GM03348 (cell line): ENCODE data around the gene PAEP.
A peak's percentile ranks its signal among the peaks of the same experiment; 100 is the strongest.
"Not testable (repeated sequence)": the region's sequence is repeated elsewhere in the genome, so short reads cannot be mapped to it uniquely, and the experiment has no call there.

Source experiments
- DNase-seq: peaks from one replicate; pipeline ENCODE4 v3.0.0; 2012; ENCODE audit warnings: low spot score

PAEP gene

DNA sequence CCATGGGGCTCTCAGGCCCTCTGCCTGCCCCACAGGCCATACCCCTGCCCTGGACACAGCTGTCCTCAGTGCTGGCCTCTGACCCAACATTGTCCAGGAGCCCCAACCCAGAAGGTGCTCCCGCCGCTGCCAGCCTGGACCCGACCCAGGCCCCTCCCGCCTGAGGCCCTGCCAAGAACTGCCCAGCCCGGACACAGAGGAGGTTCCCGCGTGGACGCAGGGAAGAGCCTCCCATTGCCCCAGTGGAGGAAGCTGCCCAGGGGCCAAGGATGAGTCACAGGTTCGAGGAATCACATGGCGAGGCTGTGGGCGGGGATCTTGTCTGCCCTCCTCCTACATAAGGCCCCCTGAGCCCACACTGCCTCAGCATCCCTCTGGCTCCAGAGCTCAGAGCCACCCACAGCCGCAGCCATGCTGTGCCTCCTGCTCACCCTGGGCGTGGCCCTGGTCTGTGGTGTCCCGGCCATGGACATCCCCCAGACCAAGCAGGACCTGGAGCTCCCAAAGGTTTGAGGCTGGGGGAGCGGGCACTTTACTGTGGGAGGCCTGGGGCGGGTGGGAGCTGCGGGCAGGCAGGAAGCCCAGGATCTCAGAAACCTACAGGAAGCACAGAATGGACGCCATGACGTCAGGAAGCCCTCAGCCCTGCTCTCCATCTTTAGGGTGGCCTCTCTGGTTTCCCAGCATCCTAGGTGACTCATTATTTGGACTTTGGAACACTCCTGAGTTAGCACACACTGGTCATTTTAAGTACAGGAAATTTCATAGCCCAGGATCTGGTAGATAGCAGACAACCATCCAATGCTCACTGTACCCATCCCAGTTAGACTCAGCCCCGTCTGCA is at the start of gene PAEP:
TSS of gene PAEP (plus strand) at position 366 of the 844 bp plus-strand sequence.
- DNase-seq = no peak

DNA sequence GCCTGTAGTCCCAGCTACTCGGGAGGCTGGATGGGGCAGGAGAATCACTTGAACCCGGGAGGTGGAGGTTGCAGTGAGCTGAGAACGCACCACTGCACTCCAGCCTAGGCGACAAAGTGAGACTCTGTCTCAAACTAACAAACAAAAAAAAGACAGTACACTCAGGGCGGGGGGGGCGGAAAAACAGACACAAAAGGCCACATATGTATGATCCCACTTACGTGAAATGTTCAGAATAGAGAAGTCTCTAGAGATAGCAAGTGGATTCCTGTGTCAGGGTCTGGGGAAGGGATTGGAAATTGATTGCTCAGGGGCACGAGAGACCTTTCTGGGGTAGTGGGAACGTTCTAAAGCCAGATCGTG is 49.3 kb upstream of the PAEP start:
- DNase-seq = no peak

DNA sequence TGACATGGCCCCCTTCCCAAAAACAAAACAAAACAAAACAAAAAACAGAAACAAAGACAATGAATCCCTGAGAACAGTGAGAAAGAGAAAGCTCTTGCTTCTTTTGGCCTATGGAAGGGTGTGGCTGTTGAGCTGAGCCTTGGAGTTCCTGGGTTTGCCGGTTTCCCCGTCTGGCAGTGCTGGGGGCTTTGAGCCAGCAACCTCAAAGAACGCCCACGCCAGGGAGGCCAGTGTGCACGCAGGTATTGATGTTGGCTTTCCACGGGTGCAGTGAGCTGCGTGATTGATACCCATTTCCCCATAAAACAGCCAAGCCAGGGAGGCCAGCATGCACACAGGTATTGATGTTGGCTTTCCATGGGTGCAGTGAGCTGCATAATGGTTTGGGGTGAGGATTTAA is 48.7 kb upstream of the PAEP start:
- no peak for DNase-seq

DNA sequence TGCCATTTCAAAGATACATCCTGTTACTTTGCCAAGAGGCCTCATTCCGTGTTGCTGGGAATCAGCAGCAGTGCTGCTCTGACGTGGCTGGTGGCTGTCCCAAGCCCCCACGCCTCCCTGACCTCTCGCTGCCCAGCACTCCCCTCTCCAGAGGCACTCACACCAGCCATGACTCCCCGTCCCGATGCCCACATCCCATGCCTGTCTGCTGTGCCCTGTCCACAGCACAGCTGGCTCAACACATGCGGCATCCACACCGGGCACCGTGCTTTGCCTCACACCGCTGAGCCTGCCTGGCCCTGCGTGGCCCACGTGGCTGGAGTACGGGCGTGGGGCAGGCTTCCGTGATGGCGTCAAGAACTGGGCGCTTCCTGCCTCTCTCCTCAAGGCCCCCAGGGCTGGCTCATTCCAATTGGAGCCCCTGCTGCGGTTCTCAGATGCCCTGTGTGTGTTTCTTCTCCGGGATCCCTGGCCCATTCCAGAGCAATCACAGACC is 48.2 kb upstream of the PAEP start:
- DNase-seq = no peak

- DNase-seq = not testable (repeated sequence)
Measured at GRCh38 chr9:135513906-135514305, 47.6 kb upstream of the PAEP start.

DNA sequence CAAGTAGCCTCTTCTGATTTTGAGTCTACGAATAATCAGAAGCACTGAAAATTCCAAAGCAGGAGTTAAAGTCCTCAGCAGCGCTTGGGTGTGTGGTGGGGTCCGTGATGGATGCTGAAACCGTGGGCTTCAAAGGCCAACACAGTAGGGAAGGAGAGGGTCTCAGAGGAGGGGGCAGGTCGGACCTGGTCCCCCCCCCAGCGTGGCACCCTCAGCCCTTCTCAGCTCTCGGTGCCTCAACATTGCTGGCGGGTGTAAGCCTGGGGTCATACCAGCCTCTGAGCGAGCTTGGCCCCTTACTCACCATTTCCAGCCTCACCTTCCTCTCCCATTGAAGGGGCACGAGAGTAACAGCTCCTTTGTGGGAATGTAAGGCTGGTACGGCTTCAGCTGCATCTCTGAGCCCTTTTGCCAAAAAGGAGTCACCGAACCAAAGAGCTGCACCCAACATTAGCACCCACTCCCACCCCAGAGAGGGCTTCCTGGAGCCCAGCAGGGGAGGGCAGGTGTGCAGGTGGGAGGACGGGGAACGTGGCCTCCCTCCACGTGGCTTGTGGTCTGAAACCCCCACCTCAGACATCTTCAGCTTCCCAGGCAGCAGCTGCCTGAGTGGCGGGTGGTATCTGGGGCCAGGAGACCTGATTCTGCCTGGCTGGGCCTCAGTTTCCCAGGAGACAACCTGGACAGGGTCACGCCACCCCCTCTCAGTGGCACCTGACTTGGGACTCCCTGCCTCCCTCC is 47.0 kb upstream of the PAEP start:
- no peak for DNase-seq

DNA sequence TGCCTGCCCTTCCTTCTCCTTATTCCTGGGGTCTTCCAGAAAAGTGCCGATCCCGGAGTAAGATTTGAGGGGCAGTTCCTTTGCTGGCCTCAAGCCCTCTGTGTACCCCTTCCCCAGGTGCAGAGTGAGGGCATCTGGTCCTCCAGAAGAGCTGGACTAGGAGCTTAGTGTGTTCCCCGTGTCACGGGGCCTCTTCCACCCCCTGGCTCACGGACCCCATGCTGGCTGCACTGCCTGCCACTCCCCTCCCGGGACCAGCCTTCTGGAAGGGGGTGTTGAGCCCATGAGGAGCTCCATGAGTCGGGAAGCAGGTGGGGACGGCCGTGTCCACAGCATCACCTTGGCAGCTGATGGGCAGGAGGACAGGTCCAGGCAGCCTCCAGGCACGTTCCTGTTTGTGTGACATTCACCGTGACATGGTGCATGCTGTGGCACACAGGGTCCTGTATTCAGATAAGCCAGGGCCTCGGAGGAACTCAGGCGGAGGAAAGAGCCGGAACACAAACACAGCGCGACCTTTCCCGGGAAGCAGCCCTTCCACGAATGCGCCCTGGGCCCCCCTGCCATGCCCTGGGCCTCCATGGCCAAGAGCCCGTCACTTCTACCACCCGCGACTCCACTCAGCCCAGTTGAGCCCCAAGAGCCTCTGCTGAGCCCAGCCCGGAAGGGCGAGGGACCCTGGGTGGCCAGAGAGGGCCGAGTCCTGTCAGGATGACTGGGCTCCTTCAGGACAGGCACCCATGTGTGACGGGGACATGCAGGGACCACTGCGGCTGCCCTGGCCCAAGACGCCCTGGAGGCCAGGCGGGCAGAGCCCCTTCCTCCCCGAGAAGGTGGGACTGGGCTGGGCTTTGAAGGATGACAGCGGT is 46.2 kb upstream of the PAEP start:
- DNase-seq = peak; percentile 3

DNA sequence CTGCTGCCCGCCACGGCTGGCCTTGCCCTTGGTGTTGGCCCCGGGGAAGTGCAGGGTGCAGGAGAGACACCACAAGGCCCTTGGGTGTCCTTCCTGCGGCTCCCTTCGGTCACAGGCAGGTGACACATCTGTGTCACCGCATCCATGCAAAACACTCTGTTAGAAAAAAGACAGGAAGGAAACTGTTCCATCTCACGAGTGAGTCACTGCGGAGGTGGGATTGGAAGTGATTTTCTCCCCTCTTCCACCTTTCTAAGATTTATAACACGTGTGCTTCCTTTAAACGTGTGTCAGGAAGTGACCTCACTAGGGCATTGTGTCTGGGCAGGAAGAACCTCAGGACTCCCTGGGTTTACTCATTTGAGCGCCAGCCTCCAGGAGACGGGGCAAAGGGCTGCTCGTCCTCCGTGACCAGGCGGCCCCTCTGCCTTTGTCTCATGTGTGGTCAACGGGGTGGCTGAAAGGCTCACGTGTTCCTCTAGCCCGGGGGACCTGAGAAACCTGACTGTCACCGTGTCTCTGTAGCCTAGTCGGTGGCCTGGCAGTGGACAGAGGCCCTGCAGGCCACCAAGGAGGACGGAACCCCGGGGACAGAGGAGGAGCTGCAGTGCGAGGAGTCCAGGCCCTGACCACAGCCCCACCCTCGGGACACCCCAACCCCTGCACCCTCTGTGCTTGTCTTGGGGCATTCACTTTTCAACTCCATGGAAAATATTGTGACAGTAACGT is 45.3 kb upstream of the PAEP start:
- DNase-seq = peak; percentile 1

DNA sequence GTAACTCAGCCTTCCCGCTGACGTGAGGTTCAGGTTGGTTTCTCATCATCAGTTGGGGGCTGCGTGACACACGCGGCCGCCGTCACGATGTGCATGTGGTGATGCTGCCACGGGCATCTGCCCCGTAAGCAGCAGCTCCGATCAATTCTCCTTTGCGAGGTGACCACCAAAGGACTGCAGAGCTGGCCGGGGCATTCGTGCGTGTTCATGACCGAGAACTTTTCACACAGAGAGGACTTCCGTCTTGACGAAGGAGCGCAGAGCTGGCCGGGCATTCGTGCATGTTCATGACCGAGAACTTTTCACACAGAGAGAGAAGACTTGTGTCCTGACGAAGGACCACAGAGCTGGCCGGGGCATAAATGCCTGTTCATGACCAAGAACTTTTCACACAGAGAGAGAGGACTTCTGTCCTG is 44.1 kb upstream of the PAEP start:
- DNase-seq = no peak

DNA sequence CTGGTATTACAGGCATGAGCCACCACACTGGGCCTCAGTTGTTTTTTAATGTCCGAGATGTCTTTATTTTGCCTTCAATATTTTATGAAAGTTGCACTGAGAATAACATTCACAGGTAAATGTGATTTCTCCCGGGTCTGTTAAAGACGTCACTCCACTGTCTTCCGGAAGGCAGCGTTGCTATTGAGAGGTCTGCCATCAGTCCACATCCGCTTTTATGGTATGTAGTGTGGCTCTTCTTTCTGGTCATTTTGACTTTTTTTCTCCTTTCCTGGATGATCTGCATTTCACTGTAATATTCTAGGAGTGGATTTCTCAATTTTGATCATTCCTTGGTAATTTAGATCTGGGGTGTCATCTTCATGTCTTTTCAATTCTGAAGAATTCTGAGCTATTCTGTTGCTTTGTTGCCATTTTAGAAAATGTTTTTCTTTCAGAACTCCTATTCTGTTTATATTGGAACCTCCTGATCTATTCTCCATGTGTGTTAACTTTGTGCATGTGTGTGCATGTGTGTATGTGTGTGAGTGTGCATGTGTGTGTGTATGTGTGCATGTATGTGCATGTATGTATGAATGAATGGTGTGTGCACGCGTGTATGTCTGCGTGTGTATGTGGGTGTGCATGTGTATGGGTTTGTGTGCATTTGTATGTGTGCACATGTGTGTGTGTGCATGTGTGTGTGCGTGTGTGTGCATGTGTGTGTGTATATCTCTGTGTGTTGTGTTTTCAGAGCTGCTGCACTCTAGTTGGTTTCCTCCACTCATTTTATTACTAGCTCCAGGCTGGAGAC is 42.2 kb upstream of the PAEP start:
- DNase-seq = no peak

DNA sequence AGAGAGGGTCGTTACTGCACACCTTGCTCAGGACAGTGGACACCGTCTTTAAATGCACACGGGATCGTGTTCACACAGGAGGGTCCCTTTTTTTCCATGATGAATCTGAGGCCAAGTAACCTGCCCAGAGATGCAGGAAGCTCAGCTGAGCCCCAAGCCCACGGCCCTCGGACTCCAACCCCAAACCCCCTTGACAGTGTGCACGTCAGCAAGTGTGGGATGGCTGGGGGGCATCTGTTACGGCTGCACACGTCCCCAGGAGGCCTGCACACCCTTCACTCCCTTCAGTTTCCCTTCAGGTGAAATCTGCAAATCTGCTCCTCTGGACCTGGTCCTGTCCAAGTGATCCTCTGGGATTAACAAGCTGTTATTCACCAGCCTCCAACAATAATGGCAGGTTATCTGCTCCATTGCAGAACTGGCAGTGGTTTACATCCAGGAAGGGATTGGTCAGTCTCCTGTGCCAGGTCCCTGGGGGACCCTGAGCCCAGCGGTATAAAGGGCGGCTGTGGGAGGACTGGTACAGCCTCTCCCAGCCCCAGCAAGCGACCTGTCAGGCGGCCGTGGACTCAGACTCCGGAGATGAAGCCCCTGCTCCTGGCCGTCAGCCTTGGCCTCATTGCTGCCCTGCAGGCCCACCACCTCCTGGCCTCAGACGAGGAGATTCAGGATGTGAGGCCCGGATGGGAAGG is 40.5 kb upstream of the PAEP start, which contains the start of gene LCN1:
TSS of gene LCN1 (plus strand) at position 525 of the 692 bp plus-strand sequence. CDS start at position 583, 58 bp downstream.
- peak; percentile 1 for DNase-seq

- DNase-seq = peak; percentile 1
Measured at GRCh38 chr9:135521608-135522095, 39.9 kb upstream of the PAEP start.

DNA sequence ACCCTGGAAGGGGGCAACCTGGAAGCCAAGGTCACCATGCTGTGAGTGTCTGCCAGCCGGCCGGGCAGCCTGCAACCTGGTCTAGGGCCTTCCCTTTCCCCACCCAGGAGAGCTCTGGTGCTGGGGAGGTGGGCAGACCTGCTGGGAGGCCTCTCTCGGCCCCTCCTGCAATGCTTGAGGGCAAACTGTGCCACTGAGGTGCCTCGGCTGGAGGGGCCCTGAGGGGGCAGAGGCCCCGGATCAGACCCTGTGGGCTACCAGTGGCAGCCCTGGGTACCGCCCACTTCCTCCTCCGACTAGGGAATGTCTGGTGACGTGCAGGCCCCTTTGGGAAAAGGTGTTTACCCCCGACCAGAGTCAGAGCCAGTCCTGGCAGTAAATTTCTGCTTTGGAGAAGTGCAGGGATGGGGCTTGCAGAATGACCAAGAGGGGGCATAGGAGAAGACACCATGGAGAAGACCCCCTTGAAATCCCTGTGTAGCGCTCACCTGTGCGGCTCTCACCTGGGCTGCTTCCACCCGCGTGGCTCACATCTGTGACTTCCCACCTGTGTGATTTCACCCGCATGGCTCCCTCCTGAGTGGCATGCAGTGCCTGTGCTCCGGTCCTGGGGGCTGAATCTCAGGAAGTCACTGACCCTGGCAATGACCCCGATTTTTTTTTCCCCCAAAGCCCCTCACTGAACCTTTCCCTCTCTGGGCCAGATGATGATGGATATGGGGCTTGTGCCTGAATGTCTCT is 39.2 kb upstream of the PAEP start:
- DNase-seq = no peak

GRCh38 chr9:135522931-135523330 is 38.6 kb upstream of the PAEP start:
- peak; percentile 4 for DNase-seq

DNA sequence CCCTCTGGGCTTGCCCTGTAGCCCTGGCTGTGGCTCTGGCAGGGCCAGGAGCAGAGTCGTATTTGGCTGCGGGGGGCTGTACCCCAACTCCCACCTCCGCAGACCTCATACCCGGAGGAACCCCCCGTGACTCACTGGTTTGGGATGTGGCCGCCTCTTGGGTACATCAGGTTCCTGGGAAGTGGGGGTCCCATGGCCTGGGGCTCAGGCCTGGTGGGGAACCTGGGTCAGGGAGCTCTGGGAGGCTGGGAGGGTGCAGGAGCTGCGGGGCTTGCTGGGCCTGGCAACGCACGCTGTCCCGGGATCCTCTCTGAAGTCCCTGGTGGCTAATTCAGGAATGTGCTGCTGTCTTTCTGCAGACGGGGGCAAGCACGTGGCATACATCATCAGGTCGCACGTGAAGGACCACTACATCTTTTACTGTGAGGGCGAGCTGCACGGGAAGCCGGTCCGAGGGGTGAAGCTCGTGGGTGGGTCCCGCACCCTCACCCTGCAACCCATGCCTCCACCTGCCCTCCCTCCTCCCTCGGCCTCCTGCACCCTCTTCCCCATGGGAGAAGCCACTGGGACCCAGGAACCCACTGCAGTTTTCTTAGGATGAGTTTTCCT is 37.9 kb upstream of the PAEP start:
- DNase-seq = peak; percentile 6

DNA sequence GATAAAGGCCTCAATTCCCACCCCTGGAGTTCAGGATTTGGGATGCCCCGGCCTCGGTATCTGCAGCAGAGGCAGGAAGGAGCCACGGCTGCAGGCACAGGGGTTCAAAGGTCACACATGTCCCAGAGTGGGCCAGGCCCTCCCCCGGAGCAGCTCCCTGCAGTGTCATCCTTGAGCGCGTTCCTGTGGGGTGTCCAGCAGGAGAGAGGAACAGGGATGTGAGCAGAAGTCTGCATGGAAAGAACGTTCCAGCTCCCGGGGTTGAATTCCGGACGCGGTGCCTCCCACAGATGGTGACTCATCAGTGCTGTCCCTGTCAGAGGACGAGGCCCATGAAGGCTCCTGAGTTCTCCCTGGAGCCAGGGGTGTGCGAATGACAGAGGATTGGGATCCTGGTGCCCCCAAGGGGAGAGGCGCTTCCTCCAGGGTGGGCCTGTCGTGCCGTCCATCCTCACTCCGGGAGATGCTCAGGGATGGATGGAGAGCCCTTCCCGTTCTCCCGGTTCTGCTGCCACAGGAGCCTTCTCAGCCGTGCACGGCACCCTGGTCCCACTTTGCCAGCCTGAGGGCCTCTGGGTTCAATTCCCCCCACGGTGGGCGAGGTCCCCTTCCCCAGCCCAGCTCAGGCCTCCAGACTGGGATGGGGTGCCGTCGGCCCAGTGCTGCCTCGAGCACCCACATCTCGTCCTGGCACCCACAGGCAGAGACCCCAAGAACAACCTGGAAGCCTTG is 37.3 kb upstream of the PAEP start:
- peak; percentile 27 for DNase-seq

DNA sequence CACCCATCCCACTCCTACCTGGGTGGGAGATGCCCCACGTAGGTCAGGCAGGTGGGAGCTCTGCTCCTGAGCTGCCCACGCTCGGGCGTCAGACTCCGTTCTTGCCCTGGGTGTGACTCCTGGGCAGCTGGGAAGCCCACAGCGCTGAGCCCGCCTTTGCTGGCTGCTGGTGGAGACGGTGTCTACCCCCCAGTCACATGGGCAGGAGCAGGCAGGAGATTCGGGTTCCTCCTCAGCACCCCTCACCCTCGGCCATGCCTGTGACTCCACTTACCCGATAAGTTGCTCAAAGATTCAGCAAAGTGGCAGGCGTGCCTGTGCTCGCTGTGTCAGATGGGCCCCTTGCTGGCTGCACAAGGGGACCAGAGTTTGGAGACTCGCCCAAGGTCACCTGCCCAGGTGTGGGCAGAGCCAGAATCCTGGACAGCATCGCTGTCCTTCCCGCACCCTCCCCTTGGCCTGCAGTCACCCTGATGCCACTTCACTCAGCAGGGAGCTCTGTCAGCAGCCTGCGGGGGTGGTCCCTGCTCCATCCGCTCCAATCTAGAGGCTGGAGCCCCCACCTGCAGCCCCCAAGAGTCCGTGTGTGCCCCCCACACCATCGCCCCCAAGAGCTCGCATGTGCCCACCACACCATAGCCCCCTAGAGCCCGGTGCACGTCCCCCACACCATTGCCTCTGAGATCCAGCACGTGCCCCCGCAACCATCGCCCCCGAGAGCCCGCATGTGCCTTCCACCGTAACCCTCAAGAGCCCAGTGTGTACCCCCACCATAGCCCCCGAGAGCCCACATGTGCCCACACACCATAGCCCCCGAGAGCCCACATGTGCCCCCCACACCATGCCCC is 36.1 kb upstream of the PAEP start:
- DNase-seq = peak; percentile 1
